GM19025 (cell line): Measurements from ENCODE around the gene TDRD12.
"Not testable (repeated sequence)": the region's sequence is repeated elsewhere in the genome, so short reads cannot be mapped to it uniquely, and the experiment has no call there.

Experiments
- ATAC-seq: cut with Tn5 transposase; IDR thresholded peaks from one replicate; pipeline ENCODE4 v1.9.1; 2021; ENCODE audit warnings: mild to moderate bottlenecking, low read depth, moderate library complexity; ENCODE audit not compliant: unreplicated experiment

Gene TDRD12

DNA sequence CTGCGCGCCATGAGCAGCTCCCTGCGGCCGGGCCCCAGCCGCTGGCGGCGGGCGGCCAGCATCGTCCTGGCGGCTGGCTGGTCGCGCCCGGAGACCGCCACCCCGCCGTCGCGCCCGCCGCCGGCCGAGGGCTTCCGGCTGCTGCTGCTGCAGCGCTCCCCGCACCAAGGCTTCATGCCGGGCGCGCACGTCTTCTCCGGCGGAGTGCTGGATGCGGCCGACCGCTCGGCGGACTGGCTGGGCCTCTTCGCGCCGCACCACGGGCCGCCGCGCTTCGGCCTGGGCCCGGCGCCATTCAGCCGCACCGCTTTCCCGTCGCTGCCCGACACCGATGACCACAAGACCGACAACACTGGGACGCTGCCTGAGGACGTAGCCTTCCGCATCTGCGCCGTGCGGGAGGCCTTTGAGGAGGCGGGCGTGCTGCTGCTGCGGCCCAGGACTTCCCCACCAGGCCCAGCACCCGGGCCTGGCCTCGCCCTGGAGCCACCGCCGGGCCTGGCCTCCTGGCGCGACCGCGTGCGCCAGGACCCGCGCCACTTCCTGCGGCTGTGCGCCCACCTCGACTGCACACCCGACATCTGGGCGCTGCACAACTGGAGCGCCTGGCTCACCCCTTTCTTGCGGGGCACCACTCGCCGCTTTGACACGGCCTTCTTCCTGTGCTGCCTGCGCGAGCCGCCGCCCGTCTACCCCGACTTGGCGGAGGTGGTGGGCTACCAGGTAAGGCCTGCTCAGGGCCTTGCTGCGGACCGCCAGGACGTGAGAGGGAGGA is 27.4 kb upstream of the TDRD12 start:
- ATAC-seq: peak; percentile 50

DNA sequence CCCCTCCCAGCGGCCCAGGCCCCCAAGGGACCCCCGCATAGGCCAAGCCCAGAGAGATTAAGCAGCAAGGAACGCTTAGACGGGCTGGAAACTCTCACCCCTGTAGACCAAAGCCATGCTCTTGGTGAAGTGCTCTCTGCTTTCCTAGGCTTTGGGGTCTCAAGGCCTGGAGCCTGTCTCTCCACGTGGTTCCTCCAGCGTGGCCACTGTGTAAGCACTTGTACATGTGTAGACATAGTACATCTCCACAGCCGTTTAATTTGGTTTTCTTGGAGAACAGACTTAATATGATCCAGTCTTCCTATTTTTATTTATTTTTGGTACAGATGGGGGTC is 26.9 kb upstream of the TDRD12 start:
- no peak for ATAC-seq

DNA sequence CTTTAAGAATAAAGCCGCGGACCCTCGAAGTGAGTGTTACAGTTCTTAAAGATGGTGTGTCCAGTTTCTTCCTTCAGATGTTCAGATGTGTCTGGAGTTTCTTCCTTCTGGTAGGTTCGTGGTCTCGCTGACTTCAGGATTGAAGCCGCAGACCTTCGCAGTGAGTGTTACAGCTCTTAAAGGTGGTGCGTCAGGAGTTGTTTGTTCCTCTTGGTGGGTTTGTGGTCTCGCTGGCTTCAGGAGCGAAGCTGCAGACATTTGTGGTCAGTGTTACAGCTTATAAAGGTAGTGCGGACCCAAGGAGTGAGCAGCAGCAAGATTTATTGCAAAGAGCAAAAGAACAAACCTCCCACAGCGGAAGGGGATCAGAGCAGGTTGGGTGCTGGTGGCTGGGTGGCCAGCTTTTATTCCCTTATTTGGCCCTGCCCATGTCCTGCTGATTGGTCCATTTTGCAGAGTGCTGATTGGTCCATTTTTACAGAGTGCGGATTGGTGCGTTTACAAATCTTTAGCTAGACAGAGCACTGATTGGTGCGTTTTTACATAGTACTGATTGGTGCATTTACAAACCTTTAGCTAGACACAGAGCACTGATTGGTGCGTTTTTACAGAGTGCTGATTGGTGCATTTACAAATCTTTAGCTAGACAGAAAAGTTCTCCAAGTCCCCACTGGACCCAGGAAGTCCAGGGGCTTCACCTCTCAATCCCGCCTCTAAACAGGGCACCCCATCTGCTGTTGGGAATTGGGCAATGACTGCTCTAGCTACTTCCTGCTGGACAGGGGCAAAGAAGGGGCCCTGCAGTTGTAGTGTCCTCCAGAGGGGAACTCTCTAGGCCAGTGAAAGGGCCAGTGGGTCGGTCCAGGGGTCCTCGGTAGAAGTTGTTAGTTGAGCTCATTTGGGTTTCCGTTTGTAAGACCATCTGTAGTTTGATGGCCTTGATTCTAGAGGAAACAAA is 26.1 kb upstream of the TDRD12 start:
- ATAC-seq: not testable (repeated sequence)

DNA sequence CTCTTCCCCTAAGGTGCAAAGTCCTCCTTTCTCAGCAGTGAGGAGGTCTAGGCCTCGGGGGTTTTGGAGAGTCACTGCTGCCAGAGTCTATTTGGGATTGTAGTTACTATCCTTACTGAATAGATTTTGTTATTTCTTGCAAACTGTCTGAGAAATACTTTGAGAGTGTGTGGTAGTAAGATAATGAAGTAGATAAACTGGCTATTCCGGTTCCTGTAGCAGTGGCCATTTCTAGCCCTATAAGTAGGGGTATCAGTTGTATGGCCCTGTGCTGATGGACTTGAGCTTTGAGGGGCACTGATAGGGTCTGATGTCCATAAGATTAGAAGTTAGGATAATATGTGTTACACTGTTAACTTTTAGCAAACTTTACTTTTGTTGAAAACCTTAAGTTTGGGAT is 25.3 kb upstream of the TDRD12 start:
- ATAC-seq: not testable (repeated sequence)

DNA sequence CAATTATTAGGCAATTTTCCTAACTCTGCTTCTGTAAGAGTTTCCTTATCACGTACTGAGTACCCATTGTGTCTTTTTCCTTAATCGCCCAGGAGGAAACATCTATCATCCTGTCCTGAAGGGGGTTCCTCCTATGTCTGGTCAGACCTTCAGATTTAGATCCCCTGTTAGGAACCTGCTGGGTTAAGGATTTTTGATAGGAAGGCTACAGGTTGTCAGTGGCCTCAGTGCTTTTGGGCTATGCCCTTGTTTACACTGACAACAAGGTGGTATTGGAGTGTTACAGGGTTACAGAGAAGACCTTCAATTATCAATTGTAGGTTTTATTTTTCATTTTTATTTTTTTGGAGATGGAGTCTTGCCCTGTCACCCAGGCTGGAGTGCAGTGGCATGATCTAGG is 24.7 kb upstream of the TDRD12 start:
- ATAC-seq: not testable (repeated sequence)

DNA sequence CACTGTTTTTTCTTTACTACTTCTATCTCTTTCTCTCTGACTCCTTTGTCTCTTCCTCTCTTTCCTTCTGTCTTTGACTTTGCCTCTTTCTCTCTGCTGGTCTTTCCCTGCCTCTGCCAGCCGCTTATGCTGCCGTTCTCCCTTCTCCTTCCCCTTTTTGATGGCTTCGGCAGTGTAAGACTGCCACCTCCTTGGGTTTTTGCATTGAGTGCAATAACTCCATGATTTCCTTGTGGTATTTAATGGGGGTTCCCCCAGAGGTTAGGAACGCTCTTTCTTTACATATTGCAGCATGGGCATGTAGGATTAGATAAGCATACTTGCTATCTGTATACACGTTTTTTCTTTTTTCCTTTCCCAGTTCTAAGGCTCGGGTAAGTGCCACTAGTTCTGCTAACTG is 24.1 kb upstream of the TDRD12 start:
- not testable (repeated sequence) for ATAC-seq

DNA sequence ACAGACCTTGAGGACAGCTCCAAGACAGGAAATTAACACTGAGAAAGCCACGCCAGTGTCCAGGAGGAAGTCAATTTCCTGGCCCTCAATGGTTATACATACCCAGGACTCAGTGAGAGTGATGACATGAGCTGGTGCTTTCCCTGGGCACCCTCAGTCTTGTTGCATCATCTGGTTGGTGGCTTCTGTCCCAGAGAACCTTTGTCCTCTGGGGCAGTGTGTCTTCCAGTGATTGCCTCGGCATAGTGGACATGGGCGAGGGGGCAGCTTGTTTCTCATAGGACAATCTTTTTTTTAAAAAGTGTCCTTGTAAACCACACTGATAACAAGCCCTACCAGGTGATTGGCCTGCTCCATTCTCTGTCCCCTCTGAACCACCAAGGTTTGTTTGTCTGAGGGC is 22.8 kb upstream of the TDRD12 start:
- ATAC-seq: not testable (repeated sequence)

DNA sequence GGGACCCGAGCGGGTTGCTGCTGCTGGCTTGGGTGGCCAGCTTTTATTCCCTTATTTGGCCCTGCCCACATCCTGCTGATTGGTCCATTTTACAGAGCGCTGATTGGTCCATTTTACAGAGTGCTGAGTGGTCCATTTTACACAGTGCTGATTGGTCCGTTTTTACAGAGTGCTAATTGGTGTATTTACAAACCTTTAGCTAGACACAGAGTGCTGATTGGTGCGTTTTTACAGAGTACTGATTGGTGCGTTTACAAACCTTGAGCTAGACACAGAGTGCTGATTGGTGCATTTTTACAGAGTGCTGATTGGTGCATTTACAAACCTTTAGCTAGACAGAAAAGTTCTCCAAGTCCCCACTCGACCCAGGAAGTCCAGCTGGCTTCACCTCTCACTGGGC is 19.4 kb upstream of the TDRD12 start:
- not testable (repeated sequence) for ATAC-seq

DNA sequence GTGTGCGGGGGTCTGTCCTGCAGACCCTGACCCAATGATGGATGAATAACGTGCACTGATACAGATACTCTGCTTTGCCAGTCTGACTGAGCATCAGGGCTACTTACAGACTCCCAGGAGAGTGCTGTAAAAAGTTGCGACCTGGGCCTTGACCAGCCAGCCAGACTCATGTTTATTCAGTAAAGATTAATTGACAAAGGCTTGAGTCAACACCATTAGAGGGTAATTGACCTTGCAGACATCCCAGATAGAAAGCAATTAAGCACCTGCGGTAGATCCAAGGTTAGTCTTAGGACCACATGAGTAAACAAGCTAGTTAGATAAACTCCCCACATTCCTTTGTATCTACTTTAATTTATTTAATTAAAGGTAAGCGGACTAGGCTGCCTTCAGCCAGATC is 17.6 kb upstream of the TDRD12 start:
- ATAC-seq: no peak

DNA sequence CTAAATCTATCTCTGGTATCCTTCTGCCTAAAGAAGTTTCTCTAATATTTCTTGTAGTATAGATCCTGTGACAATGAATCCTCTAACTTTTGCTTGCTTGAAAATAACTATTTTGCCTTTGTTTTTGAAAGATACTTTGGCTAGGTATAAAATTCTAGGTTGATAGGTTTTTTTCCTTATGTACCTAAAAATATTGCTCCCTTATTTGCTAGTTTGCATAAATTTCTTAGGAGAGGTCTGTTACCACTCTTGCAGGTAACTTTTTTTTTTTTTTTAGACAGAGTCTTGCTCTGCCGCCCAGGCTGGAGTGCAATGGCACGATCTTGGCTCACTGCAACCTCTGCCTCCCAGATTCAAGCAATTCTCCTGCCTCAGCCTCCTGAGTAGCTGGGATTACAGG is 15.6 kb upstream of the TDRD12 start:
- not testable (repeated sequence) for ATAC-seq

DNA sequence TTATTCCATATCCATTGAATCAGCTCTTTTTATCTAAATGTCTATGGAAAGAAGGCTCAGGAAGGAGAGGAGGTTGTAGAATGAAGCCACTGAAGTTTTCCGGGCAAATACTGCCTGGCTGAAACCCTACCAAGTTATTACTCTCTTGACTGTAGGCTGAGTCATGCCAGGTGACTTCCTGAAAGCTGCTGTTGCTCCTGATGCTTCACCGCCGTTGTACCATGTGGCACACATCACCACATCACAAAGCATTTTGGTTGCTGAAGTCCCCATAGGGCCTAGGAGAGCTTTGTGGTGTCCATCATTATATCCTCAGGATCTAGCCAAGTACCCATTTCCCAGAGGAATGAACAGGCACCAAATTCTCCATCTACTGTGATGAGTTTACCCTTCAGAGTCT is 11.1 kb upstream of the TDRD12 start:
- ATAC-seq: no peak

DNA sequence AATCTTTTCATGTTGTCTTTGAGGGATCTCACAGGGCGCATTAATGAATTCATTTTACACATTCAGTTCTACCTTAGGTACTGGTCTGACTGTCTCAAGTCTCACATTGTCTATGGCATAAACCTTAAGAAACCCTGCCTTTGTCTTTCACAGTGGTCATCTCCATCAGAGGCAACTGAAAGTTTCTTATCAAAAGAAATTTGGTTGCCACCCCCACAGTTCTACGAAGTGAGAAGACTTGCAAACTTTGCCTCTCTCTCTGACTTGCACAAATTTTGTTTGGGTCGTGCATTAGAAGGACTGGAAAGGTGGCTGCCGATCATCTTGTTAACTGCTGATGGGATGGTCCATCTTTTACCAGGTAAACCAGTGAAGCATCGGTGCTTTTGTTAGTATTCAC is 10.5 kb upstream of the TDRD12 start:
- ATAC-seq: no peak

DNA sequence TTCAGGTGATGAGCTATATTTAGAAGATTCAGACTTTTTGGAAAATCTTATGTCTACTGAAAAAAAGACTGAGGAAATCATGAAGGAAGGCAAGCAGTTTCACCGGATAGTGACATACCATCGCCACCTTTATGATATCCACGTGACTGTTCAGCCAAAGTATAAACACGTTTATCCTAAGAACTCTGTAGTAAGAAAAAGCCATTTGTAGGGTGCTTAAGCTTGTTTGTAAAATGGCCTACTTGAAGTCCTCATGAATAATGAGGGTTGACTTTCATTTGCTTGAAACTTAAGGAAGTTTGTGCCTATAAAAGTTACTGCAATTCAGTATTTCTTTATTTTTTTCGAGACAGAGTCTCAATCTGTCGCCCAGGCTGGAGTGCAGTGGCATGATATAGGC is 7.8 kb upstream of the TDRD12 start:
- ATAC-seq: no peak

DNA sequence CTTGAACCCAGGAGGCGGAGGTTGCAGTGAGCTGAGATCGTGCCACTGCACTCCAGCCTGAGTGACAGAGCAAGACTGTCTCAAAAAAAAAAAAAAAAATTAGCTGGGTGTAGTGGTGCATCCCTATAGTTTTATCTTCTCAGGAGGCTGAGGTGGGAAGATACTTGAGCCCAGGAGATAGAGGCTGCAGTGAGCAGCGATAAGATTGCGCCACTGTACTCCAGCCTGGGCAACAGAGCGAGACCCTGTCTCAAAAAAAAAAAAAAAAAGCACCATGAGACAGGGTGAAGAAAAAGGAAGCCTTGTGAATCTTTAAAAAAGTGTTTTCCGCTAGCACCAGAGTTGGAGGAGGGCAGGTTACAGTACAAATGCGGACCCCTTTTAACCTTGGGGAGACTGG is 3.4 kb upstream of the TDRD12 start:
- not testable (repeated sequence) for ATAC-seq

DNA sequence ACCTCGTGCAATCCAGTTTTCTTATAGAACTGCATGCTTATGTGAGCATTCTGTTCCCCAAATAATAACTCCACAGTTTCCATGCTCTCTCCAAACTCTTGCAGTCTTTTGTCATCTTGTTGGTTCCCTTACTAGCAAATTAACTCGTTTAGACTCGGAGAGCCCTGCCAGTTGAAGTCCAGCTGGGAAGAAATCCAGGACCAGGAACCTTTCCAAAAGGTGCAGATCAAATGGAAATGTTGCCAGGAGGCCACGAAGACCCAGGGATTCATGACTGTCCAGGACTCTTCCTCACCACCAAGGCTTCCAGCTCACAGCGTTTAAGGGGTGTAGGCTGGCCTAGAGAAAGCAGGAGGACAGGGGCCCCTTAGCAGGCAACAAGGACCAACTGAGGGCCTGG is 2.1 kb upstream of the TDRD12 start:
- ATAC-seq: no peak

DNA sequence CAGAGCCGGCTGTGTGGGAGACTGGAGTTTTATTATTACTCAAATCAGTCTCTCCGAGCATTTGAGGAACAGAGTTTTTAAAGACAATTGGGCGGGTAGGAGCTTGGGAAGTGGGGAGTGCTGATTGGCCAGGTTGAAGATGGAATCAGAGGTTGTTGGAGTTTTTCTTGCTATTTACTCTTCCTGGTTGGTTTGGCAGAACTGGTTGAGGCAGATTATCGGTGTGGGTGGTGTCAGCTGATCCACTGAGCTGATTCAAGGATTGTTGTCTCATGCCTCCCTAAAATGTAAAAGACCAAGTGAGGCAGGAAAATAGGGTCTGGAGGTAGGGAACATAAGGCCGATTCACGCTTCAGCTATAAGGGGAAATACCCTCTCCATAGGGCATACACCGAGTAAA is 1.3 kb upstream of the TDRD12 start:
- no peak for ATAC-seq

DNA sequence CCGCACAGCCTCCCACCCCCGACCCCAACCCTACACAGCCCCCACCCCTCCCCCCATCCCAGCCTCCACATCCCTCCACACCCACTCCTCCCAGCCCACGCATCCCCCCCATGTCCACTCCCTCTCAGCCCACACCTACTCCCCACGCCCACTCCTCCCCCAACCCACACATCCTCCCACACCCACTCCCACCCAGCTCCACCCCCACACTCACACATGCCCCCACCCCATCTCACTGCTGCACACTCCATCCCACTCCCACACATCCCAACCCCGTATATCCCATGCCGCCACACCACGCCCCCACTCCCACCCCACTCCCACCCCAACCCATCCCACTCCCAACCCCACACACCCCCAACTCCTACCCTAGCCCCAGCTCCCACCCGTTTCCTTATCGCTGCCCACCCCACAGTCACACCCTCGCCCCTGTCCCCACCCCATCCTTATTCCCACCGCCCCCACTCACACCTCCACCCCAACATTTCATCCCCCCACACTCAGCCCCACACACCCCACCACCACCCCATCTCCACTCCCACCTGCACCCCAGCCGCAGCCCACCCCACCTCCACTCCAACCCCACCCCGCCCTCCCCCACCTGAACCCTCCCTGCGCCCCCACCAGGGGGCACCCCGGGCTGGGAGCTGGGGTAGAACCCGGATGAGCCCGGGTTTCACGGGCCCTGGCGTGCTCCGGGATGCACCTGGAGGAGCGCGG is 809 bp downstream of the TDRD12 start:
- no peak for ATAC-seq

DNA sequence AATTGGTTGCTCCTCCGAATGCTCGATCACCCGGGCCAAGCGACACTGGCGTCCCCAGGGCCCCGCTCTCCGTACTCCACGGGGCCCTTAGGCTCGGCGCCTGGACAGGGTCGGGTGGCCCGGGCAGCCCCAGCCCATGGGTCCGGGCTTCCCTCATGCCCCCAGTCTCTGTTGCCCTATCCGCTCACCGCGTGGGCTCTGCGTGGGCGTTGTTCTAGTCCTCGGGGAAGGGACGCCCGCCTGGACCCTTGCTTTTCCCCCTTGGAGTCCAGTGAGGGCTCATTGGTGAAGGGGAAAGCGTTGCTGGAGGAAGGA is 1.3 kb downstream of the TDRD12 start:
- ATAC-seq: no peak

DNA sequence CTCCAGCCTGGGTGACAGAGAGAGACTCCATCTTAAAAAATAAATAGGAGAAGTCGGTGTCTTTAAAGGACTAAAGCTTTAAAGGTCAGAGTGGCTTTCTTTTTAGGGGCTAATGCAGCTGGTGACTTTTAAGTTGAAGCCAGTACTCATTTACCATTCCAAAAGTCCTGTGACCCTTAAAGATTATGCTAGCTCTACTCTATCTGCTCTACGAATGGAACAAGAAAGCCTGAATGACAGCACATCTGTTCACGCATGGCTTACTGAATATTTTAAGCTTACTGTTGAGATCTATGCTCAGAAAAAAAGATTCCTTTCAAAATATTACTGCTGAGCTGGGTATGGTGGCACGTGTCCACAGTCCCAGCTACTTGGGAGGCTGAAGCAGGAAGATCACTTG is 16.4 kb downstream of the TDRD12 start:
- ATAC-seq: no peak

DNA sequence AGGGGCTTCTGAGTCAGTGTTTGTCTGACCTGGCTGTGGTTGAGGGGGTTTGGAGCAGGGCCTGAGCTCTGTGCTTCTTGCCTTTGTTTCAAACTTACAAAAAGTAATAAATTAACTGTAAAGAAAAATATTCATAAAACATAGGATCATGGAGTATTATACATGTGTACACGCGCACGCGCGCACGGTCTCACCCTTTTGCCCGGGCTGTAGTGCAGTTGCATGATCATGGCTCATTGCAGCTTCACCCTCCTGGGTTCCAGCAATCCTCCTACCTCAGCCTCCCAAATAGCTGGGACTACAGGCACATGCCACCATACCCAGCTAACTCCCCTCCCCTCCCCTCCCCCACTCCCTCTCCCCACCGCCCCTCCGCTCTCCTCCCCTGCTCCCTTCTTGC is 23.5 kb downstream of the TDRD12 start:
- ATAC-seq: no peak

DNA sequence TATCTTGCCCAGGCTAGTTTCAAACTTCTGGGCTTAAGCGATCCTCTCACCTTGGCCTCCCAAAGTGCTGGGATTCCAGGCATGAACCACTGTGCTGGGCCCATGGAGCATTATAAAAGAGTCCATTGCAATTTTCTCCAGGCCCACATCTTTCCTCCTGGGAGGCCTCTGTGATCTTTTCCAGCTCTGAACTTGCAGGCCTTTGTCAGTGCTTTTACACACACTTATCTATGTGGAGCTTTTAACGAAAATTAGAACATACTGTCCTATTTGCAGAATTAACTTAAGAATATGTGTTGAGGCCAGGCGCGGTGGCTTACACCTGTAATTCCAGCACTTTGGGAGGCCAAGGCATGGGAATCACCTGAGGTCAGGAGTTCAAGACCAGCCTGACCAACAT is 23.9 kb downstream of the TDRD12 start:
- ATAC-seq: no peak
